Tibial nerve (tissue), 4 donors: Measurements from ENCODE around the gene TAOK3. TPM values are rescaled to one million over a fixed set of nuclear protein-coding genes. Genes with fewer than 3 reads are reported as not detected.

Experiments
- DNase-seq, 2 donors: peaks; one replicate each; pipeline ENCODE4 v3.0.0-alpha.2; 2019; ENCODE audit warnings: low spot score in 2 of 2
- H3K27ac ChIP-seq, 4 donors: fragments of 200-600 bp; sonication (generic) in 3 of 4; one replicate each; pipeline ENCODE4 v1.5.1; 2017 to 2019; ENCODE audit warnings: mild to moderate bottlenecking in 1 of 4
- H3K27me3 ChIP-seq, 2 donors: fragments of 200-600 bp; sonication (generic) in 1 of 2; one replicate each; pipeline versions ENCODE4 v1.5.1 to v1.6.0; 2017 to 2019
- H3K36me3 ChIP-seq, 3 donors: fragments of 200-600 bp; sonication (generic); one replicate each; pipeline ENCODE4 v1.5.1; 2018 to 2019
- H3K4me1 ChIP-seq, 4 donors: fragments of 200-600 bp; sonication (generic) in 3 of 4; one replicate each; pipeline ENCODE4 v1.5.1; 2017 to 2019
- H3K4me3 ChIP-seq, 4 donors: fragments of 200-600 bp; sonication (generic) in 3 of 4; one replicate each; pipeline ENCODE4 v1.5.1; 2017 to 2019; ENCODE audit warnings: mild to moderate bottlenecking in 1 of 4, moderate library complexity in 1 of 4
- H3K9me3 ChIP-seq, 4 donors: fragments of 200-600 bp; sonication (generic) in 3 of 4; one replicate each; pipeline ENCODE4 v1.5.1; 2017 to 2019
- CTCF ChIP-seq, 5 experiments: fragments of 200-600 bp in 3 of 5; fragments of 450-650 bp in 2 of 5; sonication (generic) in 3 of 5; IDR thresholded peaks; one replicate each; pipeline ENCODE4 v1.5.1; 2016 to 2019; ENCODE audit warnings: antibody characterized with exemption in 5 of 5, mild to moderate bottlenecking in 3 of 5, moderate library complexity in 2 of 5
- EP300 ChIP-seq, 2 donors: sonication (generic); formaldehyde crosslinking; IDR thresholded peaks; one replicate each; pipeline ENCODE4 v1.6.1; 2017; ENCODE audit warnings: antibody characterized with exemption in 2 of 2, mild to moderate bottlenecking in 1 of 2
- POLR2A ChIP-seq, 2 donors: fragments of 450-650 bp; IDR thresholded peaks; one replicate each; pipeline ENCODE4 v1.6.1; 2017; ENCODE audit warnings: antibody characterized with exemption in 2 of 2, mild to moderate bottlenecking in 2 of 2, moderate library complexity in 2 of 2
- WGBS, 2 donors: methylation state at CpG; one replicate each; pipeline ENCODE4 v1.1.5; 2018; 5-methylcytosine and 5-hydroxymethylcytosine counted together
- total RNA-seq, 4 donors: library from RNA; depleted of rRNA; stranded (reverse); fragments of >200 nt; gene quantifications; one replicate each; pipeline ENCODE4 v1.1.0, GENCODE V29; 2016

TAOK3 gene
- total RNA-seq, 4 donors from 2014 or later, result 43.7 to 99.0 (median 59.6) TPM

GRCh38 chr12:118334241-118334640 lies 38.5 kb downstream of the TAOK3 start:
- WGBS, 2 donors, result 91 to 96% methylated on average over 3 of the region's 3 CpGs
- TF ChIP-seq CTCF (IDR thresholded peaks at IDR 0.05), result no peak
- TF ChIP-seq EP300 (IDR thresholded peaks at IDR 0.05), result no peak
- DNase-seq, result no peak
- H3K36me3 ChIP-seq, result peaks cover 0 to 6% (median 0%) of the 10 kb centered on the region in 3 donors
- no peak overlapping the region for H3K27ac ChIP-seq
- H3K9me3 ChIP-seq, result no peaks in the 10 kb centered on the region
- H3K4me3 ChIP-seq, result no peak overlapping the region
- no peaks in the 10 kb centered on the region for H3K27me3 ChIP-seq
- peaks cover 0 to 8% (median 0%) of the 10 kb centered on the region in 4 donors for H3K4me1 ChIP-seq

- WGBS, 2 donors, result 77 to 83% methylated on average over 4 of the region's 4 CpGs
- Histone ChIP-seq H3K4me1 (peaks cover 0 to 26% (median 0%) of the 10 kb centered on the region in 4 donors), H3K27ac (no peak overlapping the region), H3K9me3 (no peaks in the 10 kb centered on the region), H3K27me3 (no peaks in the 10 kb centered on the region), H3K36me3 (peaks cover 0 to 6% (median 0%) of the 10 kb centered on the region in 3 donors), H3K4me3 (no peak overlapping the region)
- no peak for DNase-seq
- TF ChIP-seq EP300 (IDR thresholded peaks at IDR 0.05) (no peak), CTCF (IDR thresholded peaks at IDR 0.05) (no peak), POLR2A (IDR thresholded peaks at IDR 0.05) (no peak)
These were observed 40.2 kb downstream of the TAOK3 start for GRCh38 chr12:118332511-118332910.

GRCh38 chr12:118330421-118331018 lies 42.2 kb downstream of the TAOK3 start:
- H3K4me3 ChIP-seq, result no peak overlapping the region
- H3K4me1 ChIP-seq, result peaks cover 0 to 33% (median 0%) of the 10 kb centered on the region in 4 donors
- DNase-seq, result no peak
- no peaks in the 10 kb centered on the region for H3K27me3 ChIP-seq
- no peak for TF ChIP-seq CTCF (IDR thresholded peaks at IDR 0.05)
- no peaks in the 10 kb centered on the region for H3K9me3 ChIP-seq
- peak overlapping the region in 1 of 4 donors; percentile 11 for H3K27ac ChIP-seq
- WGBS, 2 donors, result 39 to 46% methylated on average over 3 of the region's 3 CpGs
- peaks cover 0 to 6% (median 0%) of the 10 kb centered on the region in 3 donors for H3K36me3 ChIP-seq

GRCh38 chr12:118328486-118329330 lies 44.0 kb downstream of the TAOK3 start:
- Histone ChIP-seq H3K4me1 (peaks cover 0 to 33% (median 0%) of the 10 kb centered on the region in 4 donors), H3K36me3 (no peaks in the 10 kb centered on the region), H3K4me3 (no peak overlapping the region), H3K9me3 (no peaks in the 10 kb centered on the region), H3K27me3 (no peaks in the 10 kb centered on the region), H3K27ac (no peak overlapping the region)
- DNase-seq, result no peak
- 74 to 79% methylated on average over 3 of the region's 3 CpGs for WGBS, 2 donors
- no peak for TF ChIP-seq CTCF (IDR thresholded peaks at IDR 0.05)
- TF ChIP-seq POLR2A (IDR thresholded peaks at IDR 0.05), result no peak
- TF ChIP-seq EP300 (IDR thresholded peaks at IDR 0.05), result no peak

- Histone ChIP-seq H3K4me1 (peaks cover 0 to 33% (median 0%) of the 10 kb centered on the region in 4 donors), H3K27ac (no peak overlapping the region), H3K27me3 (no peaks in the 10 kb centered on the region), H3K4me3 (no peak overlapping the region), H3K9me3 (no peaks in the 10 kb centered on the region), H3K36me3 (no peaks in the 10 kb centered on the region)
- no peak for TF ChIP-seq CTCF (IDR thresholded peaks at IDR 0.05)
- DNase-seq, result no peak
These were observed 45.3 kb downstream of the TAOK3 start for GRCh38 chr12:118327391-118327790.
